ENCODE measurements around the gene MICAL2.

The MICAL2 gene

GRCh38 chr11:12284316-12285050 is 174.1 kb downstream of the MICAL2 start:
- H3K27ac ChIP-seq, result no peak overlapping the region

GRCh38 chr11:12285106-12285505 is 174.7 kb downstream of the MICAL2 start:
- no peak overlapping the region for H3K27ac ChIP-seq
- no peak for TF ChIP-seq CTCF (conservative IDR thresholded peaks at IDR 0.05)

More at GRCh38 chr11:12284316-12285050, 174.1 kb downstream of the MICAL2 start:
- no peak for TF ChIP-seq CTCF (conservative IDR thresholded peaks at IDR 0.05)

GRCh38 chr11:12285811-12286222 is 175.4 kb downstream of the MICAL2 start:
- no peak overlapping the region for H3K27ac ChIP-seq
- no peak for TF ChIP-seq CTCF (conservative IDR thresholded peaks at IDR 0.05)

DNA sequence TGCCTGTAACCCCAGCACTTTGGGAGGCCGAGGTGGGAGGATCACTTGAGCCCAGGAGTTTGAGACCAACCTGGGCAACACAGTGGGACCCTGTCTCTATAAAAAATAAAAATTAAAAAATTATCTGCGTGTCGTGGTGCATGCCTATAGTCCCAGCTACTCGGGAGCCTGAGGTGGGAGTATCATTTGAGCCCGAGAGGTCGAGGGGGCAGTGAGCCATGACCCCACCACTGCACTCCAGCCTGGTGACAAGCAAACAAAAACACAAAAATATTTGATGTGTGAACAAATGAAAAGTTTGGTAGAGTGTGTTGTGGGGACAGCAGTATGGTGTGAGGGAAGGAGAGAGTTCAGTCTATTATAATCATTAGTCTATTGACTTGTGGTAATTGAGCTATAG is 176.2 kb downstream of the MICAL2 start:
- H3K27ac ChIP-seq, result no peak overlapping the region
- no peak for TF ChIP-seq CTCF (conservative IDR thresholded peaks at IDR 0.05)

GRCh38 chr11:12287009-12287373 is 176.6 kb downstream of the MICAL2 start:
- H3K27ac ChIP-seq, result no peak overlapping the region
- no peak for TF ChIP-seq CTCF (conservative IDR thresholded peaks at IDR 0.05)

- TF ChIP-seq CTCF (conservative IDR thresholded peaks at IDR 0.05), result no peak; the same call in 1 of the 2 replicates
- no peak overlapping the region for H3K27ac ChIP-seq
Measured at GRCh38 chr11:12287374-12288211, 177.2 kb downstream of the MICAL2 start.

GRCh38 chr11:12288212-12288930 is 178.0 kb downstream of the MICAL2 start:
- TF ChIP-seq CTCF (conservative IDR thresholded peaks at IDR 0.05), result peak; percentile 95
- no peak overlapping the region for H3K27ac ChIP-seq

Measured in VCaP (cell line).